Endodermal cell (in vitro differentiated cells): ENCODE measurements around the gene SMYD3. TPM values are rescaled to one million over a fixed set of nuclear protein-coding genes. Genes with fewer than 3 reads are reported as not detected.

Source experiments
- DNase-seq: peaks from one replicate; pipeline ENCODE4 v3.0.0-alpha.2; 2017
- H3K27ac ChIP-seq: 2 replicates; pipeline ENCODE4 v1.5.1; 2013; ENCODE audit warnings: mild to moderate bottlenecking, low read depth, low read length, moderate library complexity
- H3K27me3 ChIP-seq: 2 replicates; pipeline ENCODE4 v1.6.1; 2013; ENCODE audit warnings: mild to moderate bottlenecking, low read length, moderate library complexity; ENCODE audit not compliant: insufficient read depth, control insufficient read depth, poor library complexity, severe bottlenecking
- H3K36me3 ChIP-seq: 2 replicates; pipeline ENCODE4 v1.7.0; 2013; ENCODE audit warnings: mild to moderate bottlenecking, low read length, moderate library complexity; ENCODE audit not compliant: control insufficient read depth, insufficient read depth
- H3K4me1 ChIP-seq: one replicate; pipeline ENCODE4 v1.7.0; 2013; ENCODE audit warnings: low read length; ENCODE audit not compliant: control insufficient read depth, insufficient read depth
- H3K4me3 ChIP-seq: 2 replicates; pipeline ENCODE4 v1.5.1; 2013; ENCODE audit warnings: mild to moderate bottlenecking, low read length, moderate library complexity
- H3K9ac ChIP-seq: 2 replicates; pipeline ENCODE4 v1.6.1; 2013; ENCODE audit warnings: mild to moderate bottlenecking, low read length, moderate library complexity; ENCODE audit not compliant: poor library complexity, severe bottlenecking; ENCODE audit errors: extremely low read depth
- H3K9me3 ChIP-seq: 2 replicates; pipeline ENCODE4 v1.6.1; 2013; ENCODE audit warnings: mild to moderate bottlenecking, low read length, moderate library complexity; ENCODE audit not compliant: control insufficient read depth
- H3K27ac Mint-ChIP-seq: 2 replicates; pipeline ENCODE4 v1.8.0; 2020; ENCODE audit warnings: mixed read lengths
- H3K27me3 Mint-ChIP-seq: 2 replicates; pipeline ENCODE4 v1.8.0; 2021; ENCODE audit warnings: mild to moderate bottlenecking, mixed read lengths; ENCODE audit not compliant: insufficient read depth
- H3K36me3 Mint-ChIP-seq: 2 replicates; pipeline ENCODE4 v1.8.0; 2020; ENCODE audit warnings: low read depth, mixed read lengths
- H3K4me1 Mint-ChIP-seq: 2 replicates; pipeline ENCODE4 v1.8.0; 2020; ENCODE audit warnings: mixed read lengths
- H3K4me3 Mint-ChIP-seq: 2 replicates; pipeline ENCODE4 v1.8.0; 2020; ENCODE audit warnings: mild to moderate bottlenecking, moderate library complexity, mixed read lengths
- H3K9me3 Mint-ChIP-seq: 2 replicates; pipeline ENCODE4 v1.8.0; 2020; ENCODE audit warnings: mild to moderate bottlenecking, mixed read lengths
- WGBS, 2 experiments: methylation state at CpG; one replicate each; pipeline versions ENCODE4 v1.1.5 to v1.1.7; 2013; ENCODE audit warnings: missing lambda C conversion rate in 2 of 2, mixed read lengths in 1 of 2; ENCODE audit not compliant: insufficient coverage in 1 of 2, insufficient read length in 1 of 2; 5-methylcytosine and 5-hydroxymethylcytosine counted together
- total RNA-seq, 2 donors: library from RNA; stranded (reverse); fragmentation: NEBNext Ultra II Directional in 1 of 2; extraction: Animal tissue kit (Norgen Biotek cat#: 25700) in 1 of 2; gene quantifications; 2 replicates in 1 of 2; 3 replicates in 1 of 2; pipeline ENCODE4 v1.2.1, GENCODE V29; 2021
- TF ChIP-seq, protein P1 (sequence below): fragments of 200-600 bp; sonication (generic); conservative IDR thresholded peaks from 2 replicates; pipeline ENCODE4 v1.5.0; 2021; ENCODE audit warnings: antibody characterized with exemption, mild to moderate bottlenecking

SMYD3 gene
- total RNA-seq, 2 donors from 2014 or later = 32.3 to 45.8 TPM

GRCh38 chr1:246444617-246445016 is 62.5 kb downstream of the SMYD3 start:
- no peak overlapping the region for H3K27ac ChIP-seq
- peaks cover 8% of the 10 kb centered on the region for H3K9me3 Mint-ChIP-seq
- WGBS, 2 experiments = 96 to 100% methylated on average over 2 to 3 of the region's 3 CpGs

DNA sequence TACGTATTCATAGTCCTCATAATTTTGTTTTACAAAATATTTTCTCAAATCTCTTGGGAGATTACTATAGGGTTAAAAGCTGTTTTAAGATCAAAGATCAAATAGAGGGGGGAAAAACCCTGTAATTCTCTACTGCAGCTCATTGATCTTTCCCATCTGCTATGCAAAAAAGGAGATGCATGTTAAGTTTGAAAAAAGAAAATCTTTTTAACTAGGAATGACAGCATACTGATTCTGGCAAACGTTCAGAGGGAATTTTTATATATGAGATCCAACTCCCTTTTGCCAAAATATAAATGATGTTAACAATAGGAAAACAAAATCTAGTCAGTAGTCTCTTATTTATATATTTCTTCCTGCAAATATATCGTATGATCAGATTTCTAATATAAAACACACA is 69.1 kb downstream of the SMYD3 start:
- TF ChIP-seq, protein P1, sequence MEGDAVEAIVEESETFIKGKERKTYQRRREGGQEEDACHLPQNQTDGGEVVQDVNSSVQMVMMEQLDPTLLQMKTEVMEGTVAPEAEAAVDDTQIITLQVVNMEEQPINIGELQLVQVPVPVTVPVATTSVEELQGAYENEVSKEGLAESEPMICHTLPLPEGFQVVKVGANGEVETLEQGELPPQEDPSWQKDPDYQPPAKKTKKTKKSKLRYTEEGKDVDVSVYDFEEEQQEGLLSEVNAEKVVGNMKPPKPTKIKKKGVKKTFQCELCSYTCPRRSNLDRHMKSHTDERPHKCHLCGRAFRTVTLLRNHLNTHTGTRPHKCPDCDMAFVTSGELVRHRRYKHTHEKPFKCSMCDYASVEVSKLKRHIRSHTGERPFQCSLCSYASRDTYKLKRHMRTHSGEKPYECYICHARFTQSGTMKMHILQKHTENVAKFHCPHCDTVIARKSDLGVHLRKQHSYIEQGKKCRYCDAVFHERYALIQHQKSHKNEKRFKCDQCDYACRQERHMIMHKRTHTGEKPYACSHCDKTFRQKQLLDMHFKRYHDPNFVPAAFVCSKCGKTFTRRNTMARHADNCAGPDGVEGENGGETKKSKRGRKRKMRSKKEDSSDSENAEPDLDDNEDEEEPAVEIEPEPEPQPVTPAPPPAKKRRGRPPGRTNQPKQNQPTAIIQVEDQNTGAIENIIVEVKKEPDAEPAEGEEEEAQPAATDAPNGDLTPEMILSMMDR = no peak
- H3K4me1 Mint-ChIP-seq = peaks cover 10% of the 10 kb centered on the region
- H3K4me3 Mint-ChIP-seq = no peak overlapping the region
- Histone ChIP-seq H3K4me3 (no peak overlapping the region), H3K9ac (no peak overlapping the region), H3K36me3 (no peaks in the 10 kb centered on the region), H3K9me3 (peaks cover 23% of the 10 kb centered on the region), H3K27me3 (no peaks in the 10 kb centered on the region), H3K4me1 (no peaks in the 10 kb centered on the region), H3K27ac (no peak overlapping the region)
- WGBS, 2 experiments = 56 to 100% methylated on average over 1 to 2 of the region's 3 CpGs
- DNase-seq = no peak
- peaks cover 12% of the 10 kb centered on the region for H3K9me3 Mint-ChIP-seq
- H3K36me3 Mint-ChIP-seq = peaks cover 12% of the 10 kb centered on the region
- no peak overlapping the region for H3K27ac Mint-ChIP-seq
- H3K27me3 Mint-ChIP-seq = no peaks in the 10 kb centered on the region

More at GRCh38 chr1:246444617-246445016, 62.5 kb downstream of the SMYD3 start:
- Histone ChIP-seq H3K27me3 (no peaks in the 10 kb centered on the region), H3K4me1 (no peaks in the 10 kb centered on the region), H3K36me3 (no peaks in the 10 kb centered on the region), H3K9me3 (peaks cover 21% of the 10 kb centered on the region), H3K4me3 (no peak overlapping the region), H3K9ac (no peak overlapping the region)
- H3K4me1 Mint-ChIP-seq = peaks cover 5% of the 10 kb centered on the region
- H3K27me3 Mint-ChIP-seq = no peaks in the 10 kb centered on the region
- H3K27ac Mint-ChIP-seq = no peak overlapping the region
- TF ChIP-seq, protein P1 = no peak
- peaks cover 2% of the 10 kb centered on the region for H3K36me3 Mint-ChIP-seq
- DNase-seq = no peak
- no peak overlapping the region for H3K4me3 Mint-ChIP-seq

- H3K4me1 Mint-ChIP-seq = peaks cover 10% of the 10 kb centered on the region
- H3K27me3 Mint-ChIP-seq = no peaks in the 10 kb centered on the region
- H3K27ac ChIP-seq = no peak overlapping the region
- WGBS, 2 experiments = 67 to 73% methylated on average over 4 to 6 of the region's 6 CpGs
- TF ChIP-seq, protein P1 = no peak
- H3K9me3 Mint-ChIP-seq = peaks cover 12% of the 10 kb centered on the region
- H3K9me3 ChIP-seq = peaks cover 23% of the 10 kb centered on the region
- no peaks in the 10 kb centered on the region for H3K4me1 ChIP-seq
- H3K27ac Mint-ChIP-seq = peak overlapping the region; percentile 90
- peaks cover 12% of the 10 kb centered on the region for H3K36me3 Mint-ChIP-seq
- H3K4me3 ChIP-seq = peak overlapping the region; percentile 64
- no peaks in the 10 kb centered on the region for H3K36me3 ChIP-seq
- no peak overlapping the region for H3K9ac ChIP-seq
- no peaks in the 10 kb centered on the region for H3K27me3 ChIP-seq
- DNase-seq = no peak
- no peak overlapping the region for H3K4me3 Mint-ChIP-seq
These were observed 71.5 kb downstream of the SMYD3 start for GRCh38 chr1:246435421-246436041.
